Neural cell (in vitro differentiated cells): ENCODE results near the gene PRKD1. TPM values are rescaled to one million over a fixed set of nuclear protein-coding genes. Genes with fewer than 3 reads are reported as not detected.

Experiments
- H2AFZ ChIP-seq: fragments of 200-600, 300-800 bp; sonication (generic), shearing (Covaris generic); 2 replicates; pipeline ENCODE4 v1.6.0; 2014; ENCODE audit warnings: low read depth, mild to moderate bottlenecking, antibody characterized with exemption, low read length, moderate library complexity
- H3F3A ChIP-seq: fragments of 200-600 bp; shearing (Covaris generic); 2 replicates; pipeline ENCODE4 v1.6.1; 2016; ENCODE audit warnings: mild to moderate bottlenecking, moderate library complexity, mixed read lengths, antibody characterized with exemption, low read length; ENCODE audit not compliant: insufficient read depth, poor library complexity, severe bottlenecking
- H3K27ac ChIP-seq: fragments of 200-600, 300-800 bp; sonication (generic), shearing (Covaris generic); 2 replicates; pipeline ENCODE4 v1.5.1; 2014; ENCODE audit warnings: mild to moderate bottlenecking, low read length, moderate library complexity
- H3K27me3 ChIP-seq: fragments of 300-800, 200-600 bp; sonication (generic), shearing (Covaris generic); 2 replicates; pipeline ENCODE4 v1.6.0; 2014; ENCODE audit warnings: mild to moderate bottlenecking, low read depth, low read length, moderate library complexity; ENCODE audit not compliant: insufficient read depth
- H3K36me3 ChIP-seq: fragments of 300-800, 200-600 bp; sonication (generic), shearing (Covaris generic); 2 replicates; pipeline ENCODE4 v1.5.1; 2014; ENCODE audit warnings: mild to moderate bottlenecking, antibody characterized with exemption, low read length, moderate library complexity; ENCODE audit not compliant: insufficient read depth
- H3K4me2 ChIP-seq: fragments of 300-800, 200-600 bp; sonication (generic), shearing (Covaris generic); 2 replicates; pipeline ENCODE4 v1.6.0; 2014; ENCODE audit warnings: mild to moderate bottlenecking, low read length
- H3K4me3 ChIP-seq: fragments of 300-800, 200-600 bp; sonication (generic), shearing (Covaris generic); 2 replicates; pipeline ENCODE4 v1.5.1; 2014; ENCODE audit warnings: mild to moderate bottlenecking, low read length, moderate library complexity
- H3K79me2 ChIP-seq: fragments of 200-600 bp; shearing (Covaris generic); replicated peaks from 2 replicates; pipeline ENCODE4 v1.6.0; 2014; ENCODE audit warnings: mild to moderate bottlenecking, low read length, moderate library complexity; ENCODE audit not compliant: insufficient read depth
- H3K9ac ChIP-seq: fragments of 300-800, 200-600 bp; sonication (generic), shearing (Covaris generic); 2 replicates; pipeline ENCODE4 v1.6.1; 2016; ENCODE audit warnings: mild to moderate bottlenecking, low read length, mixed read lengths
- H3K9me2 ChIP-seq: fragments of 200-600 bp; shearing (Covaris generic); 2 replicates; pipeline ENCODE4 v1.6.1; 2016; ENCODE audit warnings: mild to moderate bottlenecking, low read length, mixed read lengths; ENCODE audit not compliant: insufficient read depth
- H3K9me3 ChIP-seq: fragments of 200-600, 300-800 bp; sonication (generic), shearing (Covaris generic); 2 replicates; pipeline ENCODE4 v1.6.1; 2016; ENCODE audit warnings: mild to moderate bottlenecking, mixed run types, low read length, moderate library complexity, mixed read lengths
- H4K20me1 ChIP-seq: fragments of 200-600 bp; shearing (Covaris generic); 2 replicates; pipeline ENCODE4 v1.6.1; 2016; ENCODE audit warnings: mild to moderate bottlenecking, mixed run types; ENCODE audit not compliant: insufficient read depth
- EP300 ChIP-seq: fragments of 450-650 bp; conservative IDR thresholded peaks from 2 replicates; pipeline ENCODE4 v1.6.1; 2014; ENCODE audit warnings: antibody characterized with exemption, mild to moderate bottlenecking, moderate library complexity; ENCODE audit not compliant: poor library complexity, severe bottlenecking
- EZH2 ChIP-seq: fragments of 200-600, 300-800 bp; shearing (Covaris generic), sonication (generic); IDR thresholded peaks from 2 replicates; pipeline ENCODE4 v1.6.1; 2014; ENCODE audit warnings: antibody characterized with exemption, low read length, borderline replicate concordance, mild to moderate bottlenecking; ENCODE audit not compliant: insufficient read depth, poor library complexity, severe bottlenecking
- MXI1 ChIP-seq: fragments of 450-650 bp; conservative IDR thresholded peaks from 2 replicates; pipeline ENCODE4 v1.6.1; 2014; ENCODE audit warnings: antibody characterized with exemption, mild to moderate bottlenecking; ENCODE audit not compliant: poor library complexity, severe bottlenecking
- POLR2AphosphoS5 ChIP-seq: IDR thresholded peaks from 2 replicates; pipeline ENCODE4 v1.6.1; 2012
- RAD21 ChIP-seq: fragments of 450-650 bp; conservative IDR thresholded peaks from 2 replicates; pipeline ENCODE4 v1.6.1; 2014; ENCODE audit warnings: antibody characterized with exemption, mild to moderate bottlenecking, moderate library complexity
- SMC3 ChIP-seq: fragments of 450-650 bp; conservative IDR thresholded peaks from 2 replicates; pipeline ENCODE4 v1.6.1; 2014; ENCODE audit warnings: antibody characterized with exemption, mild to moderate bottlenecking, moderate library complexity; ENCODE audit not compliant: poor library complexity
- TAF1 ChIP-seq: IDR thresholded peaks from 2 replicates; pipeline ENCODE4 v1.6.1; 2012; ENCODE audit warnings: low read depth
- polyA plus RNA-seq: library from polyadenylated mRNA; depleted of rRNA; stranded (reverse); fragments of >200 nt; gene quantifications from 2 replicates; pipeline ENCODE4 v1.2.3, GENCODE V29; 2014
- TF ChIP-seq, protein P1 (sequence below): IDR thresholded peaks from 2 replicates; pipeline ENCODE4 v1.6.1; 2012; ENCODE audit warnings: borderline replicate concordance
- TF ChIP-seq, protein P2 (sequence below): fragments of 450-650 bp; IDR thresholded peaks from 2 replicates; pipeline ENCODE4 v1.5.1; 2014; ENCODE audit warnings: antibody characterized with exemption, mild to moderate bottlenecking, moderate library complexity; ENCODE audit not compliant: poor library complexity, severe bottlenecking

The PRKD1 gene
- polyA plus RNA-seq, 1 donor from 2014 or later = 9.6 TPM

DNA sequence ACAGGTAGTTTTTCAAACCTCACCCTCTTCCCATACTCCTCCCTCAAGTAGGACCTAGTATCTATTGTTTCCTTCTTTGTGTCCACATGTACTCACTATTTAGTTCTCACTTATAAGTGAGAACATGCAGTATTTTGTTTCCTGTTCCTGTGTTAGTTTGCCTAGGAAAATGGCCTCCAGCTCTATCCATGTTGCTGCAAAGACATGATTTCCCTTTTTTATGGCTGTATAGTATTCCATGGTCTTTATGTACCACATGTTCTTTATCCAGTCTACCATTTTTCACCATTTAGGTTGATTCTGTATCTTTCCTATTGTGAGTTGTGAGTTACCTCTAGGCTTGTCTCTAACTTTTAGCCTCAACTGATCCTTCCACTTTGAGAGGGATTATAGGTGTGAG lies 310.7 kb downstream of the PRKD1 start:
- Histone ChIP-seq H3K27ac (no peak overlapping the region), H3K27me3 (no peaks in the 10 kb centered on the region), H3K9me3 (no peaks in the 10 kb centered on the region), H3K9me2 (no peaks in the 10 kb centered on the region), H3K4me2 (no peak overlapping the region), H3F3A (no peaks in the 10 kb centered on the region), H2AFZ (no peak overlapping the region), H3K79me2 (no peaks in the 10 kb centered on the region), H3K36me3 (no peaks in the 10 kb centered on the region), H3K9ac (no peak overlapping the region), H3K4me3 (no peak overlapping the region), H4K20me1 (no peaks in the 10 kb centered on the region)
- TF ChIP-seq TAF1 (no peak), POLR2AphosphoS5 (no peak), EP300 (no peak), SMC3 (no peak), MXI1 (no peak), EZH2 (no peak), RAD21 (no peak)
- TF ChIP-seq, protein P1, sequence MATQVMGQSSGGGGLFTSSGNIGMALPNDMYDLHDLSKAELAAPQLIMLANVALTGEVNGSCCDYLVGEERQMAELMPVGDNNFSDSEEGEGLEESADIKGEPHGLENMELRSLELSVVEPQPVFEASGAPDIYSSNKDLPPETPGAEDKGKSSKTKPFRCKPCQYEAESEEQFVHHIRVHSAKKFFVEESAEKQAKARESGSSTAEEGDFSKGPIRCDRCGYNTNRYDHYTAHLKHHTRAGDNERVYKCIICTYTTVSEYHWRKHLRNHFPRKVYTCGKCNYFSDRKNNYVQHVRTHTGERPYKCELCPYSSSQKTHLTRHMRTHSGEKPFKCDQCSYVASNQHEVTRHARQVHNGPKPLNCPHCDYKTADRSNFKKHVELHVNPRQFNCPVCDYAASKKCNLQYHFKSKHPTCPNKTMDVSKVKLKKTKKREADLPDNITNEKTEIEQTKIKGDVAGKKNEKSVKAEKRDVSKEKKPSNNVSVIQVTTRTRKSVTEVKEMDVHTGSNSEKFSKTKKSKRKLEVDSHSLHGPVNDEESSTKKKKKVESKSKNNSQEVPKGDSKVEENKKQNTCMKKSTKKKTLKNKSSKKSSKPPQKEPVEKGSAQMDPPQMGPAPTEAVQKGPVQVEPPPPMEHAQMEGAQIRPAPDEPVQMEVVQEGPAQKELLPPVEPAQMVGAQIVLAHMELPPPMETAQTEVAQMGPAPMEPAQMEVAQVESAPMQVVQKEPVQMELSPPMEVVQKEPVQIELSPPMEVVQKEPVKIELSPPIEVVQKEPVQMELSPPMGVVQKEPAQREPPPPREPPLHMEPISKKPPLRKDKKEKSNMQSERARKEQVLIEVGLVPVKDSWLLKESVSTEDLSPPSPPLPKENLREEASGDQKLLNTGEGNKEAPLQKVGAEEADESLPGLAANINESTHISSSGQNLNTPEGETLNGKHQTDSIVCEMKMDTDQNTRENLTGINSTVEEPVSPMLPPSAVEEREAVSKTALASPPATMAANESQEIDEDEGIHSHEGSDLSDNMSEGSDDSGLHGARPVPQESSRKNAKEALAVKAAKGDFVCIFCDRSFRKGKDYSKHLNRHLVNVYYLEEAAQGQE = no peak
- TF ChIP-seq, protein P2, sequence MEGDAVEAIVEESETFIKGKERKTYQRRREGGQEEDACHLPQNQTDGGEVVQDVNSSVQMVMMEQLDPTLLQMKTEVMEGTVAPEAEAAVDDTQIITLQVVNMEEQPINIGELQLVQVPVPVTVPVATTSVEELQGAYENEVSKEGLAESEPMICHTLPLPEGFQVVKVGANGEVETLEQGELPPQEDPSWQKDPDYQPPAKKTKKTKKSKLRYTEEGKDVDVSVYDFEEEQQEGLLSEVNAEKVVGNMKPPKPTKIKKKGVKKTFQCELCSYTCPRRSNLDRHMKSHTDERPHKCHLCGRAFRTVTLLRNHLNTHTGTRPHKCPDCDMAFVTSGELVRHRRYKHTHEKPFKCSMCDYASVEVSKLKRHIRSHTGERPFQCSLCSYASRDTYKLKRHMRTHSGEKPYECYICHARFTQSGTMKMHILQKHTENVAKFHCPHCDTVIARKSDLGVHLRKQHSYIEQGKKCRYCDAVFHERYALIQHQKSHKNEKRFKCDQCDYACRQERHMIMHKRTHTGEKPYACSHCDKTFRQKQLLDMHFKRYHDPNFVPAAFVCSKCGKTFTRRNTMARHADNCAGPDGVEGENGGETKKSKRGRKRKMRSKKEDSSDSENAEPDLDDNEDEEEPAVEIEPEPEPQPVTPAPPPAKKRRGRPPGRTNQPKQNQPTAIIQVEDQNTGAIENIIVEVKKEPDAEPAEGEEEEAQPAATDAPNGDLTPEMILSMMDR = no peak

DNA sequence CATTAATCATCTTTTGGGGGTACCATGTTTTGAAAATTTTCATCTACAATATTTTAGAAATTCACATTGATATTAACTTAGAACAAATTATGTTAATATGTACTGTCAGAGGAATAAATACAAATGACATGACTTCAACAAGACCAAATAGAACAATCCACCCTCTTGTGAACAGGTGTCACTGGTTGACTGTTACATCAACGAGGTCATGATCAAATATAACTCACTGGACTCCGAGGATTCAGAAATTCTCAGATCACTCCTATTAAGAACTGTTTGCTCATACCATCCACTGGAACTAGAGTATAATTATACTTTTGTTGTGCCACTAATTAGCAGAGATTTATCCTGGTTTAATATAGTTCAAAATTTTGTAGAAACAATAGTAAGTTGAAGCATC lies 318.8 kb downstream of the PRKD1 start:
- no peaks in the 10 kb centered on the region for H3K36me3 ChIP-seq
- H3K9ac ChIP-seq = no peak overlapping the region
- H3K79me2 ChIP-seq = no peaks in the 10 kb centered on the region
- no peaks in the 10 kb centered on the region for H3K9me2 ChIP-seq
- no peaks in the 10 kb centered on the region for H3K27me3 ChIP-seq
- no peaks in the 10 kb centered on the region for H3F3A ChIP-seq
- H2AFZ ChIP-seq = no peak overlapping the region
- no peaks in the 10 kb centered on the region for H3K9me3 ChIP-seq
- H3K27ac ChIP-seq = no peak overlapping the region
- TF ChIP-seq POLR2AphosphoS5 (no peak), TAF1 (no peak), EZH2 (no peak), MXI1 (no peak), EP300 (no peak), SMC3 (no peak), RAD21 (no peak)
- TF ChIP-seq, protein P2 = no peak
- TF ChIP-seq, protein P1 = no peak
- no peaks in the 10 kb centered on the region for H4K20me1 ChIP-seq
- no peak overlapping the region for H3K4me2 ChIP-seq
- H3K4me3 ChIP-seq = no peak overlapping the region
